K562 (cell line): ENCODE data around the gene TTC27. TPM values are rescaled to one million over a fixed set of nuclear protein-coding genes. Genes with fewer than 3 reads are reported as not detected.

Source experiments
- ATAC-seq: fragments of 200-7000 bp; cut with Tn5 transposase; 3 replicates; pipeline ENCODE4 v1.9.1; 2020; ENCODE audit warnings: moderate library complexity
- BruUV-seq: library from RNA; stranded (reverse); fragments of 400-500 nt; replicated peaks from 2 replicates; lab custom pipeline; 2021; lab: Mats Ljungman, UMichigan
- CTCF ChIA-PET: fragments of 300-600 bp; formaldehyde crosslinking; extraction: SDS; loops from one replicate; lab custom pipeline; 2021; ENCODE audit warnings: low intra/inter-chr PET ratio; lab: Yijun Ruan, JAX
- POLR2A ChIA-PET: fragments of 300-600, 350-650 bp; sonication (Branson Sonifier 250); formaldehyde crosslinking; extraction: SDS; loops from one replicate; lab custom pipeline; 2021; ENCODE audit warnings: antibody characterized with exemption, inconsistent platforms; lab: Yijun Ruan, JAX
- DNase-seq, 4 experiments: peaks; one replicate each; pipeline versions ENCODE4 v3.0.0 to v3.0.0-alpha.2; 2011 to 2018; ENCODE audit warnings: low spot score in 3 of 4, mixed read lengths in 3 of 4; ENCODE audit errors: extremely low read depth in 1 of 4
- FAIRE-seq: peaks from 2 replicates; lab custom pipeline; 2011; peaks lifted over from hg19 to GRCh38; lab: Jason Lieb, UNC
- H2AFZ ChIP-seq: 2 replicates; pipeline ENCODE4 v1.6.0; 2011; ENCODE audit warnings: low read depth, low read length, control low read depth, inconsistent platforms
- H3K27ac ChIP-seq: fragments of 200-600 bp; 3 replicates; pipeline ENCODE4 v1.8.0; 2011; ENCODE audit warnings: low read depth, mild to moderate bottlenecking, control low read depth, inconsistent platforms, low read length, moderate library complexity, mixed read lengths; ENCODE audit errors: extremely low read depth
- H3K27me3 ChIP-seq, 2 experiments: fragments of 300-600 bp in 1 of 2; 2 replicates in 1 of 2; 3 replicates in 1 of 2; pipeline versions ENCODE4 v1.6.0 to v1.8.0; 2011; ENCODE audit warnings: inconsistent platforms in 2 of 2, low read length in 2 of 2, mild to moderate bottlenecking in 1 of 2, mixed read lengths in 1 of 2, moderate library complexity in 1 of 2; ENCODE audit not compliant: control insufficient read depth in 2 of 2, insufficient read depth in 2 of 2
- H3K36me3 ChIP-seq: fragments of 300-600 bp; 3 replicates; pipeline ENCODE4 v1.8.0; 2011; ENCODE audit warnings: mild to moderate bottlenecking, low read length, inconsistent platforms; ENCODE audit not compliant: control insufficient read depth, insufficient read depth
- H3K4me1 ChIP-seq, 2 experiments: fragments of 200-600 bp in 1 of 2; replicated peaks in 1 of 2; 2 replicates in 1 of 2; 3 replicates in 1 of 2; pipeline versions ENCODE4 v1.5.1 to v1.8.0; 2011; ENCODE audit warnings: inconsistent platforms in 2 of 2, low read length in 2 of 2, mild to moderate bottlenecking in 1 of 2, mixed read lengths in 1 of 2, moderate library complexity in 1 of 2; ENCODE audit not compliant: control insufficient read depth in 2 of 2, insufficient read depth in 2 of 2
- H3K4me2 ChIP-seq: 2 replicates; pipeline ENCODE4 v1.6.1; 2011; ENCODE audit warnings: low read length, control low read depth, inconsistent platforms, mixed read lengths; ENCODE audit not compliant: insufficient read depth
- H3K4me3 ChIP-seq: fragments of 200-600 bp; sonication (generic), shearing (Covaris generic); 2 replicates; pipeline ENCODE4 v1.5.1; 2016; ENCODE audit warnings: control low read depth, inconsistent platforms
- H3K79me2 ChIP-seq: fragments of 200-600 bp; 3 replicates; pipeline ENCODE4 v1.8.0; 2011; ENCODE audit warnings: low read length, inconsistent platforms; ENCODE audit not compliant: control insufficient read depth, insufficient read depth
- H3K9ac ChIP-seq, 2 experiments: 2 replicates each; pipeline versions ENCODE4 v1.6.0 to v1.6.1; 2011; ENCODE audit warnings: low read depth in 2 of 2, low read length in 2 of 2, control low read depth in 1 of 2, inconsistent platforms in 1 of 2, mild to moderate bottlenecking in 1 of 2, mixed read lengths in 1 of 2; ENCODE audit not compliant: insufficient read depth in 1 of 2
- H3K9me1 ChIP-seq: one replicate; pipeline ENCODE4 v1.6.0; 2011; ENCODE audit warnings: inconsistent platforms, mild to moderate bottlenecking, low read length, moderate library complexity; ENCODE audit not compliant: control insufficient read depth, insufficient read depth
- H3K9me3 ChIP-seq: replicated peaks from 2 replicates; pipeline ENCODE4 v1.5.1; 2011; ENCODE audit warnings: low read depth, low read length, inconsistent platforms; ENCODE audit not compliant: control insufficient read depth, insufficient read depth
- H4K20me1 ChIP-seq: replicated peaks from 2 replicates; pipeline ENCODE4 v1.6.1; 2011; ENCODE audit warnings: low read length, inconsistent platforms, mixed read lengths; ENCODE audit not compliant: control insufficient read depth, insufficient read depth
- CTCF ChIP-seq, 3 experiments: IDR thresholded peaks in 2 of 3; conservative IDR thresholded peaks in 1 of 3; 2 replicates each; pipeline ENCODE4 v1.5.1; 2011 to 2012; ENCODE audit warnings: low read length in 3 of 3, mild to moderate bottlenecking in 3 of 3, control low read depth in 2 of 3, improper control_type of control experiment in 1 of 3, inconsistent platforms in 1 of 3, low read depth in 1 of 3, mixed read lengths in 1 of 3, moderate library complexity in 1 of 3; ENCODE audit not compliant: insufficient read depth in 2 of 3
- HMG20B ChIP-seq: fragments of 250-450 bp; sonication (Bioruptor Pico); IDR thresholded peaks from 2 replicates; pipeline ENCODE4 v1.5.0; 2021; ENCODE audit warnings: mild to moderate bottlenecking
- KAT2B ChIP-seq: IDR thresholded peaks from one replicate; pipeline ENCODE4 v1.6.1; 2012; ENCODE audit warnings: low read depth, mild to moderate bottlenecking, control low read depth, inconsistent platforms, low read length, moderate library complexity
- RCOR1 ChIP-seq, 2 experiments: IDR thresholded peaks; 2 replicates each; pipeline ENCODE4 v1.6.1; 2012; ENCODE audit warnings: low read depth in 2 of 2, low read length in 2 of 2, borderline replicate concordance in 1 of 2, improper control_type of control experiment in 1 of 2
- STAG1 ChIP-seq: sonication (generic); formaldehyde crosslinking; IDR thresholded peaks from 2 replicates; pipeline ENCODE4 v1.5.0; 2020; ENCODE audit warnings: missing genetic modification reagents, borderline replicate concordance
- ZFP91 ChIP-seq: sonication (generic); formaldehyde crosslinking; IDR thresholded peaks from 2 replicates; pipeline ENCODE4 v1.8.0; 2022; ENCODE audit warnings: mild to moderate bottlenecking, missing genetic modification reagents
- ZNF217 ChIP-seq: sonication (generic); formaldehyde crosslinking; IDR thresholded peaks from 2 replicates; pipeline ENCODE4 v1.8.0; 2022; ENCODE audit warnings: mild to moderate bottlenecking, missing genetic modification reagents
- ZNF316 ChIP-seq: fragments of 450-650 bp; IDR thresholded peaks from 2 replicates; pipeline ENCODE4 v1.6.1; 2016
- ZNF445 ChIP-seq: fragments of 250-450 bp; sonication (Bioruptor Pico); IDR thresholded peaks from 2 replicates; pipeline ENCODE4 v1.4.0; 2020; ENCODE audit warnings: low read depth, mild to moderate bottlenecking, moderate library complexity
- WGBS: fragments of 100-300 bp; shearing (Covaris generic); methylation state at CpG from one replicate; pipeline ENCODE4 v1.1.6; 2016; ENCODE audit warnings: low coverage, mixed read lengths; ENCODE audit not compliant: insufficient coverage; ENCODE audit errors: missing lambda C conversion rate; 5-methylcytosine and 5-hydroxymethylcytosine counted together
- in situ Hi-C: fragments of 300-500 bp; cut with MboI; formaldehyde crosslinking; loops from 4 replicates; pipeline ENCODE4 v1.15.0; 2018; ENCODE audit warnings: inconsistent platforms, mixed read lengths
- intact Hi-C: fragments of 100-400 bp; cut with micrococcal nuclease; formaldehyde crosslinking; loops from 2 replicates; pipeline ENCODE4 v1.14.2; 2022
- polyA plus RNA-seq, 8 experiments: library from polyadenylated mRNA; depleted of rRNA in 4 of 8; stranded (reverse) in 5 of 8; unstranded in 3 of 8; fragments of >200 nt; fragmentation: Nextera tagmentation in 2 of 8; fragmentation: Illumina TruSeq in 1 of 8; extraction: Ambion mirVana in 2 of 8; extraction: Trizol in 1 of 8; gene quantifications; 2 replicates each; pipeline versions ENCODE4 v1.2.1 to v1.2.3, GENCODE V29; 2011 to 2014; ENCODE audit warnings: inconsistent platforms in 1 of 8, missing spikeins in 1 of 8
- total RNA-seq, 7 experiments: library from RNA; depleted of rRNA in 6 of 7; stranded (reverse); fragments of >200 nt in 6 of 7; fragmentation: Illumina TruSeq in 2 of 7; extraction: Trizol in 2 of 7; gene quantifications; 2 replicates each; pipeline versions ENCODE4 v1.2.1 to v1.2.3, GENCODE V29; 2011 to 2021; ENCODE audit warnings: low replicate concordance in 1 of 7

TTC27 gene
- total and polyA plus RNA-seq, 9 of the 15 experiments (the other 6 are each of a cell fraction or from before 2014, with no cell fraction given) = 44.3 to 93.4 (median 57.3) TPM

- TF ChIP-seq ZNF445 (CRISPR knock-in tag) (no peak), CTCF (IDR thresholded peaks at IDR 0.05 in 2 of 3, conservative IDR thresholded peaks at IDR 0.05 in 1 of 3; ENCODE audit: insufficient read depth in 2 of 3, low read depth in 1 of 3, low read length in 3 of 3) (no peak), STAG1 (CRISPR knock-in tag) (no peak), HMG20B (CRISPR knock-in tag) (no peak), ZNF217 (no peak), ZFP91 (CRISPR knock-in tag) (no peak), KAT2B (no peak), ZNF316 (no peak), RCOR1 (IDR thresholded peaks at IDR 0.05; ENCODE audit: borderline replicate concordance in 1 of 2, low read depth in 2 of 2, low read length in 2 of 2) (no peak)
- BruUV-seq = no TSS peak
These were observed 130.4 kb downstream of the TTC27 start for GRCh38 chr2:32758232-32758631.

More at GRCh38 chr2:32758232-32758631, 130.4 kb downstream of the TTC27 start:
- H2AFZ ChIP-seq = no peak overlapping the region
- H4K20me1 ChIP-seq = no peaks in the 10 kb centered on the region
- no peaks in the 10 kb centered on the region for H3K4me1 ChIP-seq
- H3K9me3 ChIP-seq = no peaks in the 10 kb centered on the region
- no peak overlapping the region for H3K9ac ChIP-seq
- in situ Hi-C loops (loop anchor here (25.0 kb wide), 1 partner anchor 829 kb away; the partner anchor contains the start of gene FAM98A), intact Hi-C loops (no loop called here)
- H3K27ac ChIP-seq = no peak overlapping the region
- POLR2A ChIA-PET = no interaction called here
- no peak overlapping the region for H3K4me3 ChIP-seq
- H3K27me3 ChIP-seq = no peaks in the 10 kb centered on the region
- CTCF ChIA-PET = no interaction called here
- H3K36me3 ChIP-seq = peaks cover 42% of the 10 kb centered on the region; the same call in 2 of the 3 replicates
- H3K9me1 ChIP-seq = no peaks in the 10 kb centered on the region
- no peak overlapping the region for H3K4me2 ChIP-seq
- WGBS = 91% methylated on average over 11 of the region's 11 CpGs
- ATAC-seq (no peak), DNase-seq (no peak), FAIRE-seq (no peak)
- no peaks in the 10 kb centered on the region for H3K79me2 ChIP-seq
